DLD1 (cell line): Measurements from ENCODE around the gene LRP1B.
"Not testable (repeated sequence)": the region's sequence is repeated elsewhere in the genome, so short reads cannot be mapped to it uniquely, and the experiment has no call there.

Experiments
- in situ Hi-C: cut with HindIII; loops from 2 replicates; pipeline ENCODE4 v1.10.0; 2017; ENCODE audit warnings: low sequenced_read_pairs

LRP1B gene

DNA sequence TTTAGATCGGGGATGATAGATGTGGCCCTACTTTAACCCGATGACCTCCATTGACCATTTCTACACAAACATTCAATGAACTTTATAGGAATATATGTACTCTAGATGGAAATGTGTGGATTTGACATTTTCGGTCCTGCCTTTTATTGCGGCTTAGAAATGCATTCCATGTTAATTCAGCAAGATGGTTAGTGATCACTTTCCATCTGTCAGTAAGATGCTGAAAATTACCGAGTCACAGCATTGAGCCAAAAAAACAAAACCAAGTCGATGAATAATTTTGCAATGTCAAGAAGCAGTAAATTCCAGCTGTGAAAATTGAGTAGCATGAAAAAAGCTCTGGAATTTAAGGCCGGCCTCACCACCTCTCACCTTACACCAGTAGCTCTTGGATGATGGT, 1708.1 kb downstream of the LRP1B start:
- in situ Hi-C loops = no loop called here

DNA sequence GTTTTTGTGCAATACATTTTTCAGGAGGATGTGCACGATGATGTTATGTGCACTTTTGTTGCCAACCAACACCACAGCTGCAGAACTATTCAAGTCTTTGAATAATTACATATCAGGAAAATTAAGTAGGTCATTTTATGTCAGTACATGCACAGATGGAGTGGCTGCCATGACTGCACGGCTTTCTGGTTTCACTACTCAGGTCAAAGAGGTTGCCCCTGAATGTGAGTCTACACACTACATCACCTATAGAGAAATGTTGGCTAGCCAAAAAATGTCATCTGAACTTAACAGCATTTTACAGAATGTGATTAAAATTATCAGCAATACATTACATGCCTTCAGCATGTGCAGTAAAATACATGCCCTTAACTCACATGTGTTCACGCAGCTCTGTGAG, 1713.3 kb downstream of the LRP1B start:
- in situ Hi-C loops = no loop called here

DNA sequence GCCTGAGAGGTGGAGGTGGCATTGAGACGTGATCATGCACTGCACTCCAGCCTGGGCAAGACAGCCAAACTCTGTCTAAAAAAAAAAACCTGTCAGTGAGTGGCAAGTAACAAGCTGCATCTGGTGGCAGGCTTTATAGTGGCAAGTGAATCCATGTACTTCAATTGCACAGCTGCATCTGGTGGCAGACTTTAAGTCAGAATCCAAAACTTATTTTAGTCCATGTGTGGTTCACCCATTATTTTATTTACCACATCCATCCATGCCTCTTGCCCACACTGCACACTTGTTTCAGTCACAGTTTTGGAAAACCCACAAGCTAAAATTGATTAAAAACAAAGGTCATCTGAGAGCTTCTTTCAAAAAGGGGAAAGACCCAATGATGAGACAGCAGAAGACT, 1714.2 kb downstream of the LRP1B start:
- in situ Hi-C loops = no loop called here

DNA sequence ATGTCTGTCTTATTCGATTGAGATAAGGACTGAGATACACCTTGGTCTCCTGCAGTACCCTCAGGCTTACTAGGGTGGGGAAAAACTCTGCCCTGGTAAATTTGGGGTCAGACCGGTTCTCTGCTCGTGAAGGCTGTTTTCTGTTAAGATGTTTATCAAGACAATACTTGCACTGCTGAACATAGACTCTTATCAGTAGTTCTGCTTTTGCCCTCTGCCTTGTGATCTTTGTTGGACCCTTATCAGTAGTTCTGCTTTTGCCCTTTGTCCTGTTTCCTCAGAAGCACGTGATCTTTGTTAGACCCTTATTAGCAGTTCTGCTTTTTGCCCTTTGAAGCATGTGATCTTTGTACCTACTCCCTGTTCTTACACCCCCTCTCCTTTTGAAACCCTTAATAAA, 1715.8 kb downstream of the LRP1B start:
- in situ Hi-C loops = not testable (repeated sequence)

DNA sequence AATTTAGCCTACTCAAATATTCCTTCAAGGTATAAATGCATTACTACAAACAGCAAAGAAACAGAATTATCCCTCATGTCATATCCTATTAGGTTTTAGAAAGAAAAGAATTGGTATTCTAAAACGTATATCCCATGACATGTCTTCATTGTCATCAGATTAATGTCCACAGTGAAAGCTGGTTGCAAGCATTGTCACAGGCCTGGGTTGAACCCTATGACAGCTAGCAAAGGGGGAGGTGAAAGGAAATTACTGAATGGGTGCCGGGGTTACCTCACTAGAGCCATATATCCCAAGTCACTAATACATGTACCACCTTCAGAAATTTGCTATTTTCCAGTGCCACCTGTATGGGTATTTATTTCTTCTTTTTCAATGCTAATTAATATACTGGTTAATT, 1720.1 kb downstream of the LRP1B start:
- in situ Hi-C loops = no loop called here

DNA sequence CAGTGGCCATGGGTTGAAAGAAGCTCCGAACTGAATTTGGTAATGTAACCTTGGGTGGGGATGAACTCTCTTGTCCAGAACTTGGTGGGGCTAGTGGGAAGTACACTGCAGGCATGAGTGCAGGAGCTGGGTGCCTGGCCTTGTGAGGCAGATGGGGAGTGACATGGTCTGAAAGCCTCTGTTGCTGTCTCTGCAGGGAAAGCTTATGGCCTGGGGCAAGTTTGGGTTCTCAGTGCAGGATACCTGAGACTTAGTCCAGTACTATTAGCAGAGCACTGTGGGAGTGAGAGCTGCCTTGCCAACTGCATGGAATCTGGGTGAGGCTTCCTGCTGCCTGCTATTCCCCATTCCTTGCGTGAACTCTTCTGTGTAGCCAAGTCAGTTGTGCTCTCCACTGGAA, 1729.8 kb downstream of the LRP1B start:
- in situ Hi-C loops = no loop called here

DNA sequence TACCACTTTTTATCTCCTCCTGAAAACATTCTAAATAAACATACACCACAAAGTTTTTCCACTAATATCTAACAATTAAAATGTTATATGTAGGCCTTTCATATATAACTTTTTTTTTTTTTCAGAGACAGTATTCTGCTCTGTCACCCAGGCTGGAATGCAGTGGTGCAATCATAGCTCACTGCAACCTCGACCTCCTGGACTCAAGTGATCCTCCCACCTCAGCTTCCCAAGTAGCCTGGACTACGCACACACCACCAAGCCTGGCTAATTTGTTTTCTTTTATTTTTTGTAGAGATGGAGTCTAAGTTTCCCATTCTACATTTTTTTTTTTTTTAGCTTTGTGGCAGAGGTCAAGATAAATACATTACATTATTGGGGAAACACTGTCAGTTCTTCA, 1738.0 kb downstream of the LRP1B start:
- in situ Hi-C loops = no loop called here

DNA sequence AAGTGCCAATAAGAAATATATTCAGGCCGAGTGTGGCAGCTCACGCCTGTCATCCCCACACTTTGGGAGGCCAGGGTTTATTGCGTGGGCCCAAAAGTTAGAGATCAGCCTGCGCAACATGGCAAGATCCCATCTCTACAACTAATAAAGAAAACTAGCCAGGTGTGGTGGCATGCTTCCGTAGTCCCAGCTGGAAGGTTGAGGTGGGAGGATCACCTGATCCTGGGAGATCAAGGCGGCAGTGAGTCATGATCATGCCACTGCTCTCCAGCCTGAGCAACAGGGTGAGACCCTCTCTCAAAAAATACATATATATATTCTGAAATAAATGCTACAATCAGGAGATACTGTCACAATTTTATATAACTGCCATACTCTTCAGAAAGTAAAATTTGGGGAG, 1745.9 kb downstream of the LRP1B start:
- in situ Hi-C loops = no loop called here

DNA sequence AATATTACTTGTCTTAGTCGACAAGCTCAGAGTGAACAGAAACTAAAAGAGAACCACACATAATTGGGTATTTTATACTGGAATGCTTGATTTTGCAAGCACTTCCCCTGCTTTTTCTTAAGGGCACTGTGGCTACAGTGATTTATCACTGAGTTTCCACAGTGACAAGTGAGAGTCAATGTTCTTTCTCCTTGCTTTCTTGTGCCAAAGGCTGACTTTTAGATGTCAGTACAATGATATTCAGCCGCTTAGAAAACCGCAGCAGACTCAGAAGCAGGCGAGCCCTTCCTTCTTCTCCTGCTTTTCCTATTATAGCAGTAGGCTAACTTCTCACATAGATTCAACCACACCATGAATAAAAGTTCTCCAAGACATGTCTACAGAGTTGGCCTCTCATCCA, 1747.0 kb downstream of the LRP1B start:
- in situ Hi-C loops = no loop called here

DNA sequence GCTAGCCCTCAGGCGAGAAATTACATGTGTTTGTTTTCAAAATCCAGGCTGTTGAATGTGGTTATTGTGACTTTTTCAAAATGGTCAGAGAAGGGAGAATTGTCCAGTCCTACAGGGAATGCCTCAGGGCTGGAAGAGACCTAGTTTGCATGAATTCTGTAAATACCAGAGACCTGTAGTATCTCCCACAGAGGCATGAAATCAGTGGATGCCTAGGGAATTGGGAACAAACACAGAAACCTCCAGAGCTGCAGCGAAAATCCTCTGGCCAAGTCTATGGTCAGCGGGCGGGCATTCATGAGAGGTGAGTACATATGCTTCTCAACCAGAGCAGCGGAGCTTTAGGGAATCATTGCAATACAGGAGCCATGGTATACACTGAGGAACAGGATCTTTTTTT, 1754.1 kb downstream of the LRP1B start:
- in situ Hi-C loops = no loop called here

DNA sequence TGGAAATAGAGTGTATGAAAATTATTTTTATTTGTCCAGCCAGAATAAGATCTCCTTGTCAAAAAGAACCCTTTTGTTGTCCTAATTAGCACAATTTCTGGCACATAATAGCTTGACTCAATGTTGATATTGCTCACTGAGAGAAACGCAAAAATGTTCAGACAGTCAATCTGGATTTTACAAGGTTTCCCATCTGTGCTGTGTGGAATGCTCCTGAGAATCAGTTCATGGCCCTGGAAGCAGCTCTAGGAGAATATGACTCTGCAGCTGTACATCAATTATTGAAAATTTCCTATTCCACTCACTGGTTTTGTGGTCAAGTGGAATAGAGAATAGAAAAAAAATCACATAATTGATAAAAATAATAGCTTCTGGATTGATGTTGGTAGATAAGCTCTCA, 1767.7 kb downstream of the LRP1B start:
- in situ Hi-C loops = no loop called here

DNA sequence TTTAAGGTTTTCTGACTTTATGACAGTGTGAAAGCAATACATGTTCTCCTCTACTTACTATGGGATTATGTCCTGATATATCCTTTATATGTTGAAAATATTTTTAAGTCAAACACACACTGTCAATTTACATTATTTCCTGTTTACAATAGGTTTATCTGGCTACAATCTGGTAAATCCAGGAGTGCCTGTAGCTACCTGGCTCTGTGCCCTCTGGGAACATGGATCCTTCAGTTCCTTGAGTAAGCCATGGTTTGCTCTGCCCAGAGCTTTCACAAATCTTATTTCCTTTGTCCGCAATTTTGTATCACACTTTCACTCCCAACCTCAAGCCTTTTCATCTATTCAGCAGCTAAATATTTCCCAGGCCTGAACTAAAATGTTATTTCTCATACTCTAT, 1768.5 kb downstream of the LRP1B start:
- in situ Hi-C loops = no loop called here

DNA sequence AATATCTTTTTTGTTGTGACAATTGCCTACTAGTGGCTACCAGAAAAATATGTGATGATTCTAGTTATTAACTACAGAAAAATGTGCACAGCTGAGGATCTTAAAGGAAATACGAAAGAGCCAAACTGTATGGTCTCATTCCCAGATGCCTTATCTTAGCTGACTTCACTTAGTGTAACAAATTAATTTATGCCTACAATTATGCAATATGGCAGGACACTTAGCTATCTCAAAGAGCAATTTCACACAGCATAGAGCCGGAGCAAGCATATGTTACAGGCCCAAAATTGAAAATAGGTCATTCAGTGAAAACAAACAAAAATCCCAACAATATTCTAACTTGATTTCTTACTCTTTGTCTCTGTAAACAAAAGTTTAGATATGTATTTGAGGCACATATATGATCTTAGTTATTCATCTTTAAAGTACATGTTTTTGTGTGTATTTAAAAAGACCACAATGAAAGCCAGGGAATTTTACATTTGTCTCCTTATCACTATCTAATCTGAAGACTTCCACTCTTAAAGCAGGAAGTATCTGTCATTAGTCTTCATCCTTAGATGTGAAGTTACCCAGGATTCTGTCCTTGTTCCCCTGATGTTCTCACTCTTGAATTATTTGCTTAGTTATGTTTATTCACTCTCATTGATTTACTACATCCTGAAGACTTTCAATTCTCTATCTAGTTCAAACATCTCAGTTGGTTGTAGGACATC, 1771.6 kb downstream of the LRP1B start:
- in situ Hi-C loops = no loop called here

DNA sequence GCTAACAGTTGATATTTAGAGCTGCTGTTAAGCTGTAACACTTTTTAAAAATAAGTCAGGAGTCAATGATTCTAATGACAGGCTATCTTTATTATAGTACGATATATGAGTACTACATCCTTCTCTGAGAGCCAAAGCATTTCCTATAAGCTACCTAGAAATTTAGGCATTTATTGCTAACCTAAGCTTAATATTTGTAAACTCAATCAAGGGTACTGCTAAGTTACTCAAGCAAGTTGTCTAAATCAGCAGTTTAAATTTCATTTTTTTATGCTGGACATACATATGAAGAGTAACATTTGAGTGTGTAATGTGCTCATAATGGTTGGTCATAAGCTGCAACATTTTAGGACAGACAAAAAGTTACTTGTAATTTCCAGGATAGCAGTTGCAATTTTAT, 1774.1 kb downstream of the LRP1B start:
- in situ Hi-C loops = no loop called here

DNA sequence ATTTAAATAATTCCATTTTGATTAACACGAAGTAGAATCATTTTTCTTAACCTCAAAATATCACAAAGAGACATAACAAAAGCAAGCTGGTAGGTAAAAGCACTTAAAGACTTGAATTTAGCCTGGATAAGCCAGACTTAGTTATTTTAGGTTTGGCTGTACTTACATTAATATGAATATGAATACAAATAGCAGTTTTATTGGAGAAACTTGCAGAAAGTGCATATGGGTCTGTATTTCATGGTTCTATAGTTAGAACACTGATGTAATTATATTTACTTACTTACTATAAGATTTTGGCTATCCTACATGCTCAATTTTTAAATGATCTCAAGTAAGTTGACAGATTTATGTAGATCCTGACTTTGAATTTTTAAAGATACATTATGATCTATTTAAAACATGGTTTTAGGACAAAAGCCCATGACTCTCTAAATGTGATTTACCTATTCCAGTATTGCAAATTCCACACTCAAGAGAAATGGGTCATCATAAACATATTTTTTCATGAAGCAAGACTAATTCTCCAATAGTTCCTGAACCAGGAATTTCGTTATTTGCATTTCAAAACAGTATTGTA, 1775.2 kb downstream of the LRP1B start:
- in situ Hi-C loops = no loop called here

DNA sequence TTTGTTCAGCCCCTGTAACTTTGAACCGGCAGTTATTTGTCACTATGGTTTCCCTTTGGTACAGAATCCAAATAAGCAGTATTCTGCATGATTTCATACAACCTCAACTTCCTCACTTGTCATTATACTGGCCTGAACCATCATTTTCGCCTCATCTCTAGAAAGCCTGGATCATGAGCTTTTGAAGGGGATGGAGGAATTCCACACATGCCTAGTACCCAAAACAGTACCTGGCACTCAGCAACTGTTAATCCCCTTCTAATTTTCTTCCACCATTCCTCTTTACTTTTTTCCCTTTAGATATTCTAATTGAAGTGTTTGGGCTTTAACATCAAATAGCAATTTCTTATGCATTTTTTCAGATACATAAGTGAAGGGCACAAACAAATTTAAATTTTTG, 1776.3 kb downstream of the LRP1B start:
- in situ Hi-C loops = no loop called here

DNA sequence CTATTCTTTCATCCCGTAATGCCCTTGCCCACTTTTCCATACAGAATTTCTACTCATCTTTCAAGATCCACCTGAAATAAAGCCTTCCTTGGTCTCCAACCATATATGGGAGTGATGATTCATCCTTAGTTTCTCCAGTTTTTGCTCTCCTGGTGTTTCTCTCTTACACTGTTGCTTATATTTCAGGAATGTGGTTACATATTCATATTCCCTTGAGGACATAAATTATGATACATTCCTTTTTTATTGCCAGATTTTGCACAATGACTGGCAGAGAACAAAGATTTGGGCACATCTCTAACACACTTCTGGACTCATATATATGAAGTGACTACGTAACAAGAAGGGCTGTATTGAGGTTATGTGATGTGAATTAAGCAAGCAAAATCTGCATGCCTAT, 1777.3 kb downstream of the LRP1B start:
- in situ Hi-C loops = no loop called here

DNA sequence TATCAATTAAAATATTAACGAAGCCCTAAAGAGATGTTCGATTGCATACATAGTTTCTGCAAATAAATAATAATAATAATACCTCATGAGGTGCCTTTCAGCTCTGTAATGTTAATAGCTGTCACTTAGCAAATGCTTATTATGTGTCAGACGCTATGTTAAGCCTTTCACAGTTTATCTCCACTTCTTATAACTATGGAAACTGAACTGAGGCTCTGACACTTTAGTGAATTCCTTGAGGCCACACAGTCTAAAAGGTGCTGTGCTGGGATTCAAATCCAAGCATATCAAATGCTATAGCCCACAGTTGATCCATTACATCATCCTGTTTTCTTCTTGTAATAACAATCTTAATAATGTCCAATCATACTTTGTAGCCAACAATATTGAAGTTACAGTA, 1779.1 kb downstream of the LRP1B start:
- in situ Hi-C loops = no loop called here

DNA sequence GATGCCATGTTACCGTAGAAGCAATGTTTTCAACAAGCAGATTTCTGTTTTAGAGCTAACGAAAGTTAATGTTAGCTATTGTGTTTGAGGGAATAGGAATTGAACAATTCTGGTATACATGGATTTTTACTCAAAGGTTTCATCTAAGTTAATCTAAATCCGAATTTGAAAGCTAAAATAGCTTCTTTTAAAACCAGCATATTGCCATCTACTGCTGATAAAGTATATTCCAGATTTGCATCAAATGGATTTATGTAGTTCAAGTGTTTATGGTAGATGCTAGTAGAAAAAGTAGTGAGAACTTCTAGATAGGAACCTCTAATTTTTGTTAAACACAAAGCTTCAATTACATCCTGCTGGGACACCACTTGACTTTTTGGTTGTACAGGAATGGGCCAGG, 1781.1 kb downstream of the LRP1B start:
- in situ Hi-C loops = no loop called here

DNA sequence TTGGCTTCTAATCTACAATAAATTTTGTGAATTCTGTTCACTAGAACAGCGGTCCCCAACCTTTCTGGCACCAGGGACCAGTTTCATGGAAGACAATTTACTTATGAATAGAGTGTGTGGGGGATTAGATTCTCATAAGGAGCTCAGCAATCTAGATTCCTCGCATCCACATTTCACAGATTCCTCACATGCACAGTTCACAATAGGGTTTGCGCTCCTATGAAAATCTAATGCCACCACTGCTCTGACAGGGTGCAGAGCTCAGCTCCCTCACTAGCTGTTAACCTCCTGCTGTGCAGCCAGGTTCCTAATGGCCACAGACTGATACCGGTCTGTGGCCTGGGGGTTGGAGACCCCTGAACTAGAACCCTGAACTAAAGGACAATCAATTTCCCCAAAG, 1782.0 kb downstream of the LRP1B start:
- in situ Hi-C loops = no loop called here

DNA sequence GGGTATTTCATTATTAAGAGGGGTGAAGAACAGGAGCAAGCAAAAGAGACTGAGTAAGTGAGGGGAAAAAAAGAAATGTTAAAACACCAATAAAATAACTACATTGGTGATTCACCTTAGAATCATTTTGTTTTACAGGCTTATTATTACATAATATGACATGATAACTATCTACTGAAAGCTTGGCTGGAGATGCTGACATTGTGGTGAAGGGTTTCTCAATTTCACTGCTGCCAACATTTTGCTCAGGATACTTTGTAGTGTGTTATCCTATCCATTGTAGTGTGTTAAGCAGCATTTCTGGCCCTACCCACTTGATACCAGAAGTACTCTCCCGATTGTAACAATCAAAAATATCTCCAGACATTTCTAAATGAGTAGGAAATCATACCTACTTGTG, 1786.0 kb downstream of the LRP1B start:
- in situ Hi-C loops = no loop called here

DNA sequence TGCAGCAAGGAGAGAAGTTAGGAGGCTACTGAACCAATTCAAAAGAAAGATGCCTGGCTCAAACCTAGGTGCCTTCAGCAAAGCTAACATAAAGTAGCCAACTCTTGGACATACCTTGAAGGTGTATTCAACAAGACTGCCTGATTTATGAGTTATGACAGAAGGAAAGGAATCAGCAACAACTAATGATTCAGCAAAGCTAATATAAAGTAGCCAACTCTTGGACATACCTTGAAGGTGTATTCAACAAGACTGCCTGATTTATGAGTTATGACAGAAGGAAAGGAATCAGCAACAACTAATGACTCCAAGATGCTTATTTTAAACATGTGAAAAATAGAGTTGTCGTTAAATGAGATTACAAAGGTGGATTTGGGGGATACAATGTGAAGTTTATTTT, 1786.5 kb downstream of the LRP1B start:
- in situ Hi-C loops = not testable (repeated sequence)

DNA sequence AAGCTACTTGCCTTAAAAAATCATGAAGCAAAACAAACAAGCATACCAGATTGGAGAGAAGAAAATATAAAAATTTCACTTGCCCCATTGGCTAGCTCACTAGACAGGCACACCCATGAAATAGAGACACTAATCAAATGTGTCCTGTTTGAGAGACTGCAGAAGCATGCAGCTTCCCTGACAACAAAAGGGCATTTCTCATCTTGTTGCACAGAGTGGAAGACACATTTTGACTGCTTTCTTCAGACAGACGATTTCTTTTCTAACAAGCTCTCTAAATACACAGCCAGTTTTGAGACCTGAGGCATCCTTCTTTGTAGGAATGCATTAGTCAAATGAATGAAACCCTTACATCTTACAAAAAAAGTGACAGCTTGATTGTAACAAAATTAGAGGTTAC, 1792.0 kb downstream of the LRP1B start:
- in situ Hi-C loops = no loop called here
